Stimulated activated CD8-positive, alpha-beta memory T cell treated with anti-CD3 and anti-CD28 coated beads, Interleukin-15, amount 100 ng/mL, for 4 hours (primary cell): ENCODE results near the gene GRAMD2B.
"Not testable (repeated sequence)": the region's sequence is repeated elsewhere in the genome, so short reads cannot be mapped to it uniquely, and the experiment has no call there.

Experiments used
- DNase-seq, 2 donors: peaks; one replicate each; pipeline ENCODE4 v3.0.0-alpha.2; 2020; ENCODE audit warnings: low read depth in 2 of 2

The GRAMD2B gene

DNA sequence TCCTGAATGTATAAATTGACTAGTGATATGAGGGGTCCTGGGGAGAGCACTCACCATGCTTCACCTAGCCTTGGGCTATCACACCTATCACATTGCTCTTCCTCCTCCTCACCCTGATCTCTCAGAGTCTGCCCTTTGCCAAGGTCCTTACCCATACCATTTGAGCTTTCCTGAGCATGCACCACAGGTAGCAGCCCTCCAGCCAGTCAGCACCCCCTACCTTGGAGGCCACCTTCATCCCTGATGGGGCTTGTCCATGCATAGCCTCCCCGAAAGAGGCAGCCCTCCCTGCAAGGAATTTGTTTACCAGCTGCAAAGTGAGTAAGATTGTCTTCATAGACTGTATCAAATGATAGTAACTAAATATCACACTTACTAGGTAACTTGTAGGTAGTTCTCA, 88.8 kb downstream of the GRAMD2B start:
- DNase-seq: no peak

GRCh38 chr5:126512451-126512850, 89.2 kb downstream of the GRAMD2B start:
- no peak for DNase-seq

- DNase-seq: no peak
Observed at GRCh38 chr5:126513302-126513701, 90.1 kb downstream of the GRAMD2B start.

- no peak for DNase-seq
Observed at GRCh38 chr5:126513703-126514102, 90.5 kb downstream of the GRAMD2B start.

- no peak for DNase-seq
Observed at GRCh38 chr5:126514131-126514557, 90.9 kb downstream of the GRAMD2B start.

- no peak for DNase-seq
Observed at GRCh38 chr5:126514558-126515141, 91.4 kb downstream of the GRAMD2B start.

DNA sequence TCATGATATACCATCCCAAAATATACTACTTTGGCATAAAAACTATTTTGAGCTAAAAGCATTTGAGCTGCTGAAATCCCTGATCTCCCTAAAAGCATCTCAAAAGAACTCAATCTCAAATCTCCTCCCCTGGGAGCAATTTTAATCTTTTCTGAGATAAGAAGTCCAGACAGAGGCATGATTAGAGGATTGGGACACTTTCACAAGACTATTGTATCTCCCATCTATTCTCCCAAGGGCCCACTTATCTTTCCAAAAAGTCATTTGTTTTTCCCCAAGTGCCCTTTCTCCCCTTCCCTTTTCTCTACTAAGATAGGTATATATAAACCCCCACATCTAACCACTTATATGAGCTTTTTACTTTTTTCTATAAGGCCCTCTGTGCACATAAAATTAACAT, 92.1 kb downstream of the GRAMD2B start:
- DNase-seq: no peak

GRCh38 chr5:126516133-126516532, 92.9 kb downstream of the GRAMD2B start:
- no peak for DNase-seq

- no peak for DNase-seq
Observed at GRCh38 chr5:126516852-126517251, 93.6 kb downstream of the GRAMD2B start.

DNA sequence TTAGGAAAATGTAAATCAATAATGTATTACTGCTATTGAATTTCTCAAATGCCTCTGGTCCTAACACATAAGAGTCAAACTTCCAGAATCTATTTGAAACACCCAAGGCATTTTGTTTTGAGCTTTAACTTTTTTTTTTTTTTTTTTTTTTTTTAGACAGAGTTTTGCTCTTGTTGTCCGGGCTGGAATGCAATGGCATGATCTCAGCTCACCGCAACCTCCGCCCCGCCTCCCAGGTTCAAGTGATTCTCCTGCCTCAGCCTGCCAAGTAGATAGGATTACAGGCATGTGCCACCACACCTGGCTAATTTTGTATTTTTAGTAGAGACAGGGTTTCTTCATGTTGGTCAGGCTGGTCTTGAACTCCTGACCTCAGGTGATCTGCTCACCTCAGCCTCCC, 96.0 kb downstream of the GRAMD2B start:
- DNase-seq: not testable (repeated sequence)

- DNase-seq: no peak
Observed at GRCh38 chr5:126519637-126520592, 96.7 kb downstream of the GRAMD2B start.

GRCh38 chr5:126520593-126520953, 97.4 kb downstream of the GRAMD2B start:
- no peak for DNase-seq

GRCh38 chr5:126521130-126521529, 97.9 kb downstream of the GRAMD2B start:
- no peak for DNase-seq

DNA sequence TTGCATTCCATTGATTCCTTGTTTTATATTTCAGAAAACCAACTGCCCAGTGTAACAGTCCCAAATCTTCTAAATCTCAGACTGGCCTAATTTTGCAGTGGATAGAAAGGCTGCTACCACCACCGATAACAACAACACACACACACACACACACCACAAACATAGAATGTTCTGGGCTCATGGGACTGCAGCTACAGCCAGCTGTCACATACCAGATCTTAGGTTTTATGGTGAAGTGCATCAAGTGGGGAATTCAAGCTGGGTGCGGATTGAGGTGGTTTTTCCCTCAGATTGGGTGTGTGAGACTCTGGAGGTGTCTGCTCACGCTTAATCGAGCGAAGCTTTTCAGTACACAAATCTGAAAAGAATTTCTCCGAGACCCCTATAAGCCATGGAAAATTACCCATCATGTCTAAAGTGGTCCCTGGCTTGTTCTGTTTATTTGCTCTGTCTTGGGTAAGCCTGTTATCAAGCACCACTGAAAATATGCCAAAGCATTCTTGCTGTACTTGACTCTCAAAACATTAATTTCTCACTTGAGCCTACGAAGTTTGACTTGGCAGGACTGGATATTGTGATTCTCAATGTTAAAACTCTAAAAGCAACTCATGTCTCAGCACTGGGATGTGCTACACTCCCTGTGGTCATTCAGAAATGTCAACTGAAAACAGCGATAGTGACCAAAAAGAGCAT, 100.8 kb downstream of the GRAMD2B start:
- DNase-seq: no peak

DNA sequence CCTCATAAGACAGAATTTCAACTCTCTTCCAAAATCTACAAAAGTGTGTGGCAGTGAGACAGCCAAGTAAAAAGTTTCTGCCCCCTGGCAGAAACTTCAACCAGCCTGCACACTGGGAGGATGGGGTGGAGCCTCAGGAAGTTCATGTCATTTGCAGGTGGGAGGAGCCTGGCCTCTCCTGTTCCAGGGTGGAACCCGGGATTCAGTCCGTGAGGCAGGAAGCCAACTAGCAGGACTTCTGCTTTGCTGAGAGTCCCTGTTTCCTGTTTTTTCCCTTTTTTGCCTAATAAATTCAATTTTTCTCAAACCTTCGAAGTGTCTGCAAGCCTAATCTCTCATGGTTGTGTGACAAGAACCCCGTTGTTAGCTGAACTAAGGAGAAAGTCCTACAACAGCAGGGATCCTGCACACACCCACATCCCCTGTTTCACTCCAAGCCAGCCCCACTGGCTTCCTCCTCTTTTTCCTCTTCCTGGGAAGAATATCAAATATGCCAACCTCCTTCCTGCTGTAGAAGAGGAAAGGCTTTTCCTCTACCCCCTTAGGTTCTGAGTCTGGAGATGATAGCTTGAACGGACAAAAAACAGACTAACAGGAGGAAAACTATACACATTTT, 102.5 kb downstream of the GRAMD2B start:
- DNase-seq: no peak

DNA sequence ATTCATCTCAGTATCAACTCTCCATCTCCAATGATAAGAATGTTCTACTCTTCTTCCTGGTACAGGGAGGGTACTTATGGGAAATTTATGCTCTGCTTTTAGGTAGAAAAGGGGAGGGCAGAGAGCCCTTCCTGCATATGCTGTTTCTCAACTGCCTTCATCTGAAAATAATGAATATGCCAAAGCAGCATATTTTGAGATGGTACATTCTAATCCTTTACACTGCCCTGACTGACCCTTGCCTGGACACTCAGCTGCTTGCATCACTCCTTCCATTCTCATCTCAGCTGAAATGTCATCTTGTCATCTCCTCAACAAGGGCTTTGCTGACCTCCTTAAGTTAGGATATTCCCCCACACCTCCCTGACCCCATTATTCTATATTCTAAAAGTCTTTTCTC, 103.3 kb downstream of the GRAMD2B start:
- no peak for DNase-seq

DNA sequence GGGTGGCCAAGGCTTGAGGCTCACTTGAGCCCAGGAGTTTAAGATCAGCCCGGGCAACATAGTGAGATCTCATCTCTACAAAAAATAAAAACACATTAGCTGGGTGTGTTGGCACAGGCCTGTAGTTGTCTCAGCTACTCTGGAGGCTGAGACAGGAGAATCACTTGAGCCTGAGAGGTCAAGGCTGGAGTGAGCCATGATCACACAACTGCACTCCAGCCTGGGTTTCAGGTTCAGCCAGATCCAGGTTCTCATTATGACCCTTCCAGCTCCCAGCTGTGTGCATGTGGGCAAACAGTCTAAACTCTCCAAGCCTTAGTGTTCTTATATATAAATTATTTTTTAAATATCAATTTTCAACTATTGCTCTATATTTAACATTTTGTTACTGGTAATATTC, 103.9 kb downstream of the GRAMD2B start:
- no peak for DNase-seq

- DNase-seq: no peak
Observed at GRCh38 chr5:126527892-126528291, 104.7 kb downstream of the GRAMD2B start.

- DNase-seq: no peak
Observed at GRCh38 chr5:126531543-126532120, 108.4 kb downstream of the GRAMD2B start.

- DNase-seq: no peak
Observed at GRCh38 chr5:126534553-126534952, 111.3 kb downstream of the GRAMD2B start.

DNA sequence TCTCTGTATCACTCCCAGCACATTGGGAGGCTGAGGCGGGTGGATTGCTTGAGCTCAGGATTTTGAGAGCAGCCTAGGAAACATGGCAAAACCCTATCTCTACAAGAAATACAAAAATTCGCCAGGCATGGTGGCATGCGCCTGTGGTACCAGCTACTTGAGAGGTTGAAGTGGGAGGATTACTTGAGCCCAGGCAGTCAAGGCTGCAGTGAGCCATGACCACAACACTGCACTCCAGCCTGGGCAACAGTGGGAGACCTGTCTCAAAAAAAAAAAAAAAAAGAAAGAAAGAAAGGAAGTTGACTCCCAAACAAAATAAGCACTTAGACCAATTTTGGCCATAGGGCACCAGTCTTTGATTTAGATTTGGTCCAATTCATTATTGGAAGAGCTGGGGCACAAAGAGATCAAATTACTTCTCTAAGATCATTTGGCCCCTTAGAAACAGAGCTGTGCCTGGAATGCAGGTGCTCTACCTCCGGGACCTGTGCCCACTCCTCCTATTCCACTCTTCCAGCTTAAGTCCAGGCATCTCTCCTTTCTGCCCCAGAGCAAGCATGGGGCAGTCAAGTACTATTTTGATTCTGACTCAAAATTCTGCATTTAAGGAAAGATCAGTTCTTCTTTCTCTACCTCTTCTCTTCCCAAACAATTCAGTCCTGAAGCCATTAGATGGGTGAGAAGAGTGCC, 112.8 kb downstream of the GRAMD2B start:
- no peak for DNase-seq
